ENCODE data around the gene KCNIP4. TPM values are rescaled to one million over a fixed set of nuclear protein-coding genes. Genes with fewer than 3 reads are reported as not detected.

The KCNIP4 gene
- total and polyA plus RNA-seq, 2 experiments from 2014 or later, result 0.14 to 0.63 TPM

- peaks cover 4% of the 10 kb centered on the region for H3K9me2 ChIP-seq (ENCODE audit: insufficient read depth)
- no peaks in the 10 kb centered on the region for H3K27me3 Mint-ChIP-seq (ENCODE audit: insufficient read depth, low read depth, poor library complexity)
- H3K27ac Mint-ChIP-seq, result no peak overlapping the region
- H3K27me3 ChIP-seq (ENCODE audit: insufficient read depth), result no peaks in the 10 kb centered on the region
- TF ChIP-seq NANOG (IDR thresholded peaks at IDR 0.05; ENCODE audit: borderline replicate concordance) (no peak), ZNF462 (CRISPR knock-in tag; IDR thresholded peaks at IDR 0.05) (no peak), CTCF (conservative IDR thresholded peaks at IDR 0.05; ENCODE audit: low read depth in 2 of 2) (no peak)
- no peak overlapping the region for H3K27ac ChIP-seq (ENCODE audit: low read depth)
- peaks cover 16% of the 10 kb centered on the region; the same call in 2 of the 3 replicates for H3K4me1 Mint-ChIP-seq
- no peak for ATAC-seq
- no peaks in the 10 kb centered on the region for H3K9me3 Mint-ChIP-seq
- no peak overlapping the region for H3K4me3 Mint-ChIP-seq
- H3K36me3 Mint-ChIP-seq (ENCODE audit: low read depth), result no peaks in the 10 kb centered on the region
- peaks cover 6% of the 10 kb centered on the region; the same call in 1 of the 2 replicates for H3K4me1 ChIP-seq (ENCODE audit: insufficient read depth)
- no peaks in the 10 kb centered on the region for H3K79me2 ChIP-seq (replicated peaks; ENCODE audit: insufficient read depth)
- no peaks in the 10 kb centered on the region for H4K20me1 ChIP-seq (replicated peaks; ENCODE audit: insufficient read depth)
- no peaks in the 10 kb centered on the region for H3F3A ChIP-seq (replicated peaks; ENCODE audit: low read depth)
- DNase-seq (ENCODE audit: low spot score), result no peak
- no peaks in the 10 kb centered on the region; the same call in 1 of the 2 replicates for H3K36me3 ChIP-seq (ENCODE audit: insufficient read depth)
- H3K4me3 ChIP-seq, result no peak overlapping the region
- no peak overlapping the region for H3K4me2 ChIP-seq
- peak overlapping the region; percentile 7; the same call in 1 of the 2 replicates for H2AFZ ChIP-seq
Observed at GRCh38 chr4:21002286-21002685, 946.3 kb downstream of the KCNIP4 start.

GRCh38 chr4:21001490-21001889 is 947.1 kb downstream of the KCNIP4 start:
- Histone ChIP-seq H3F3A (replicated peaks; ENCODE audit: low read depth) (no peaks in the 10 kb centered on the region), H4K20me1 (replicated peaks; ENCODE audit: insufficient read depth) (no peaks in the 10 kb centered on the region), H3K27ac (ENCODE audit: low read depth) (no peak overlapping the region), H3K27me3 (ENCODE audit: insufficient read depth) (no peaks in the 10 kb centered on the region), H2AFZ (no peak overlapping the region), H3K79me2 (replicated peaks; ENCODE audit: insufficient read depth) (no peaks in the 10 kb centered on the region), H3K4me3 (no peak overlapping the region), H3K4me2 (no peak overlapping the region), H3K9me2 (ENCODE audit: insufficient read depth) (peaks cover 9% of the 10 kb centered on the region), H3K36me3 (ENCODE audit: insufficient read depth) (no peaks in the 10 kb centered on the region; the same call in 1 of the 2 replicates), H3K4me1 (ENCODE audit: insufficient read depth) (peaks cover 6% of the 10 kb centered on the region; the same call in 1 of the 2 replicates)
- Mint-ChIP-seq H3K4me1 (peaks cover 16% of the 10 kb centered on the region; the same call in 2 of the 3 replicates), H3K9me3 (no peaks in the 10 kb centered on the region), H3K27me3 (ENCODE audit: insufficient read depth, low read depth, poor library complexity) (no peaks in the 10 kb centered on the region), H3K36me3 (ENCODE audit: low read depth) (no peaks in the 10 kb centered on the region), H3K4me3 (no peak overlapping the region), H3K27ac (no peak overlapping the region)
- DNase-seq (ENCODE audit: low spot score), result no peak
- ATAC-seq, result no peak
- TF ChIP-seq CREB1 (CRISPR knock-in tag; IDR thresholded peaks at IDR 0.05; ENCODE audit: low read depth) (no peak), REST (IDR thresholded peaks at IDR 0.05; ENCODE audit: unreplicated experiment) (no peak), CTCF (conservative IDR thresholded peaks at IDR 0.05; ENCODE audit: low read depth in 2 of 2) (no peak)
